Measurements from ENCODE around the gene IREB2. TPM values are rescaled to one million over a fixed set of nuclear protein-coding genes. Genes with fewer than 3 reads are reported as not detected.

The IREB2 gene
- polyA plus RNA-seq, 3 donors, result 11.7 to 25.5 (median 16.7) TPM

DNA sequence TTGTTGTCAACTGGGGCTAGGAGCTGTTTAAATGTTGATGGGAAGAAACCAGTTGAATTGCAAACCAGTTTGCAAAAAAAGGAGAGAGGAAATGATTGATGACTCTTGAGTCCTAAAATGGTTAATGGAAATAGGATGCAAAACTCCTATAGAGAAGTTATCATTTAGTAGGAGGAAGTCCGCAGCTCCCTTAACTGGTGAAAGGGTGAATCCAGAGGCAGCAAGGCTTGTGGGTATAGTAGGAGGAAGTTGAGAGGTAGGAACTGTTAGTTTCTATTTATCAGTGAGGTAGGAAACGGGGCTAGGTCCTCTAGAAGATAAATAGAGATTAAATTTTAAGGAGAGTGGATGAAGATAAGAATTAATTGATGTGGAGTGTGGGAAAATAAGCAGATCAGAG lies 15.4 kb downstream of the IREB2 start:
- DNase-seq, result peak; percentile 53 to 76 (median 71)
- Histone ChIP-seq H3K4me3 (replicated peaks in 1 of 3; ENCODE audit: low read depth in 2 of 3, low read length in 3 of 3) (peak overlapping the region; percentile 8 to 61 (median 8)), H4K20me1 (ENCODE audit: insufficient read depth, low read length) (peaks cover 88% of the 10 kb centered on the region), H3K9me3 (replicated peaks in 1 of 2; ENCODE audit: control insufficient read depth in 1 of 2, insufficient read depth in 1 of 2, low read length in 2 of 2) (no peaks in the 10 kb centered on the region), H3K4me1 (ENCODE audit: control insufficient read depth in 1 of 2, insufficient read depth in 2 of 2, low read length in 2 of 2) (peaks cover 39 to 48% of the 10 kb centered on the region in 2 donors), H3K79me2 (ENCODE audit: insufficient read depth, low read length) (peaks cover 98% of the 10 kb centered on the region), H2AFZ (ENCODE audit: insufficient read depth, low read depth, low read length, poor library complexity, severe bottlenecking) (no peak overlapping the region), H3K9ac (ENCODE audit: insufficient read depth, low read length, poor library complexity, severe bottlenecking) (no peak overlapping the region), H3K27ac (ENCODE audit: low read depth in 1 of 2, low read length in 2 of 2) (peak overlapping the region in 1 of 2 donors; percentile 65), H3K4me2 (replicated peaks; ENCODE audit: extremely low read depth, low read length, poor library complexity, severe bottlenecking) (peak overlapping the region; percentile 59), H3K36me3 (replicated peaks in 1 of 2; ENCODE audit: control insufficient read depth in 1 of 2, insufficient read depth in 2 of 2, low read length in 2 of 2) (peaks cover 3 to 16% of the 10 kb centered on the region in 2 donors), H3K27me3 (ENCODE audit: control insufficient read depth in 2 of 2, insufficient read depth in 2 of 2, low read length in 2 of 2) (no peaks in the 10 kb centered on the region)
- intact Hi-C loops (cut with micrococcal nuclease), result no loop called here
- Mint-ChIP-seq H3K9me3 (peaks cover 0 to 2% (median 0%) of the 10 kb centered on the region in 7 donors), H3K4me1 (peaks cover 63% of the 10 kb centered on the region), H3K36me3 (peaks cover 6 to 16% of the 10 kb centered on the region in 2 donors), H3K27me3 (ENCODE audit: low read depth in 3 of 3) (peaks cover 0 to 1% (median 0%) of the 10 kb centered on the region in 3 donors), H3K4me3 (peak overlapping the region; percentile 47 to 89), H3K27ac (peak overlapping the region; percentile 10 to 86 (median 74))
- WGBS (ENCODE audit: insufficient coverage), result 0% methylated on average over 2 of the region's 2 CpGs
- TF ChIP-seq, protein P1, sequence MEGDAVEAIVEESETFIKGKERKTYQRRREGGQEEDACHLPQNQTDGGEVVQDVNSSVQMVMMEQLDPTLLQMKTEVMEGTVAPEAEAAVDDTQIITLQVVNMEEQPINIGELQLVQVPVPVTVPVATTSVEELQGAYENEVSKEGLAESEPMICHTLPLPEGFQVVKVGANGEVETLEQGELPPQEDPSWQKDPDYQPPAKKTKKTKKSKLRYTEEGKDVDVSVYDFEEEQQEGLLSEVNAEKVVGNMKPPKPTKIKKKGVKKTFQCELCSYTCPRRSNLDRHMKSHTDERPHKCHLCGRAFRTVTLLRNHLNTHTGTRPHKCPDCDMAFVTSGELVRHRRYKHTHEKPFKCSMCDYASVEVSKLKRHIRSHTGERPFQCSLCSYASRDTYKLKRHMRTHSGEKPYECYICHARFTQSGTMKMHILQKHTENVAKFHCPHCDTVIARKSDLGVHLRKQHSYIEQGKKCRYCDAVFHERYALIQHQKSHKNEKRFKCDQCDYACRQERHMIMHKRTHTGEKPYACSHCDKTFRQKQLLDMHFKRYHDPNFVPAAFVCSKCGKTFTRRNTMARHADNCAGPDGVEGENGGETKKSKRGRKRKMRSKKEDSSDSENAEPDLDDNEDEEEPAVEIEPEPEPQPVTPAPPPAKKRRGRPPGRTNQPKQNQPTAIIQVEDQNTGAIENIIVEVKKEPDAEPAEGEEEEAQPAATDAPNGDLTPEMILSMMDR (IDR thresholded peaks at IDR 0.05), result no peak

DNA sequence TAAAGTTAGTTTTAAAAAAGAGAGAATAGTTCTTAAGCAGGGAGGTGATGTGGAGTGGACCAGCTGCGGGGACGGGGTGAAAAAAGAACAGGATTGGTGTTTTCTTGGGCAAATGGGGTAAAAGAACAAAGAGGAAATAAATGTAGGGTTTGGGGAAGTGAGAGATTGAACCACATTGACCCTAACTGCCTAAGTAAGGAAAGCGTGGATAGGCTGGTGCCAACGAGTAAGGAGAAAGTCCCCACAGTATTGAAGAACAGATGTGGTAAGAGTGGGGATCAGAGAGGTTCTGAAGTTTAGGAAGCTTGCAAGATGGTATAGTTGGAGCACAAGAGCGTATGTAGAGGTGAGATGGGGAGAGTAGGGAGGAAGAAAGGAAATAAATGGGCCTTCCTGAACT lies 17.0 kb downstream of the IREB2 start:
- Histone ChIP-seq H3K4me1 (ENCODE audit: control insufficient read depth in 1 of 2, insufficient read depth in 2 of 2, low read length in 2 of 2) (peaks cover 39 to 48% of the 10 kb centered on the region in 2 donors), H3K27me3 (ENCODE audit: control insufficient read depth in 2 of 2, insufficient read depth in 2 of 2, low read length in 2 of 2) (no peaks in the 10 kb centered on the region), H3K27ac (ENCODE audit: low read depth in 1 of 2, low read length in 2 of 2) (peak overlapping the region; percentile 57 to 65), H4K20me1 (ENCODE audit: insufficient read depth, low read length) (peaks cover 88% of the 10 kb centered on the region), H2AFZ (ENCODE audit: insufficient read depth, low read depth, low read length, poor library complexity, severe bottlenecking) (no peak overlapping the region), H3K9me3 (replicated peaks in 1 of 2; ENCODE audit: control insufficient read depth in 1 of 2, insufficient read depth in 1 of 2, low read length in 2 of 2) (no peaks in the 10 kb centered on the region), H3K9ac (ENCODE audit: insufficient read depth, low read length, poor library complexity, severe bottlenecking) (no peak overlapping the region), H3K36me3 (replicated peaks in 1 of 2; ENCODE audit: control insufficient read depth in 1 of 2, insufficient read depth in 2 of 2, low read length in 2 of 2) (peaks cover under 1 to 3% of the 10 kb centered on the region in 2 donors), H3K79me2 (ENCODE audit: insufficient read depth, low read length) (peaks cover 98% of the 10 kb centered on the region), H3K4me2 (replicated peaks; ENCODE audit: extremely low read depth, low read length, poor library complexity, severe bottlenecking) (peak overlapping the region; percentile 59), H3K4me3 (replicated peaks in 1 of 3; ENCODE audit: low read depth in 2 of 3, low read length in 3 of 3) (peak overlapping the region in 1 of 3 experiments; percentile 57)
- H3K27me3 Mint-ChIP-seq (ENCODE audit: low read depth in 3 of 3), result peaks cover 0 to 1% (median 0%) of the 10 kb centered on the region in 3 donors
- H3K4me3 Mint-ChIP-seq, result peak overlapping the region; percentile 57 to 80
- 3% methylated on average over 5 of the region's 5 CpGs for WGBS (ENCODE audit: insufficient coverage)
- peak overlapping the region; percentile 80 to 93 (median 88) for H3K27ac Mint-ChIP-seq
- peaks cover 64% of the 10 kb centered on the region for H3K4me1 Mint-ChIP-seq
- H3K36me3 Mint-ChIP-seq, result peaks cover 12% of the 10 kb centered on the region in 2 donors
- TF ChIP-seq, protein P1 (IDR thresholded peaks at IDR 0.05), result no peak
- peaks cover 0 to 2% (median 0%) of the 10 kb centered on the region in 7 donors for H3K9me3 Mint-ChIP-seq
- intact Hi-C loops (cut with micrococcal nuclease), result loop anchor here in 1 of 2 donors (2.0 kb wide), 1 partner anchor 16 kb away; the partner anchor contains the start of gene IREB2
- peak; percentile 69 to 91 (median 79) for DNase-seq

All from CD14-positive monocyte (primary cell).